Measurements from ENCODE around the gene PEAK1.
"Not testable (repeated sequence)": the region's sequence is repeated elsewhere in the genome, so short reads cannot be mapped to it uniquely, and the experiment has no call there.

Gene PEAK1

DNA sequence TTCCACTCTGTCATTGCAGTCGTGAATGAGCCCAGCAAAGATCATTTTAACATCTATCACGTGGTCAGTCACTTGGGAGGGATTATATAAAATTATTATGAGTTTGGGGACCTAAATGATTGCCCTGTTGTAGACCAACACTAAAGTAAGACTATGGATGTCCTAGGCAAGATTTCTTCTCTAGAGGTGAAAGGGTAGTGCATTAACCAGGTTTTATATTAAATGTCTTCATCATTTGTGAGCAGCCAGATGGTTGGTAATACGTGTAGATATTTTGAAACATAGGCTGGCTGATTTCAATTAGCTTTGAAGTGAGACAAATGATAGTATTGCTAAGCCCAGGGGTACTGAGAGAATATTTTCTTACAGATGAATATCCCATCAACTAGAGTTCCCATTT, 198.7 kb downstream of the PEAK1 start:
- DNase-seq: no peak

DNA sequence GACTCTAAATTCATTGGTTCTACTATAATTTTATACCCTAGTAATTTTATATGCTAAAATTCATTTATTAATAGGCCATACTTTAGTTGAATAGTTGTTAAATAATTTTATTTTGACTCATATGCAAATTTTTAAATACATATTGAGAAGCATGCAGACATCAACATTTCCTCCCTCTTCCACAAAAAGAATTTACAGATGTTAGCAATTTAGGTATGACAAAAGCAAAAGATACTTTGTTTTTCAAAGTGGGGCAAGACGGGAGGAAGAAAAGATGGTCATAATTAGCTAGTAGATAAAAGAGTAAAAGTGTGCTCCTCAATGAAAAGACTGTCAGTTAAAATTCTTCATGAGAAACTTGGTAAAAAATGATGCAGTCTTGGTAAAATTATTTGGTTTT, 200.1 kb downstream of the PEAK1 start:
- no peak for DNase-seq

DNA sequence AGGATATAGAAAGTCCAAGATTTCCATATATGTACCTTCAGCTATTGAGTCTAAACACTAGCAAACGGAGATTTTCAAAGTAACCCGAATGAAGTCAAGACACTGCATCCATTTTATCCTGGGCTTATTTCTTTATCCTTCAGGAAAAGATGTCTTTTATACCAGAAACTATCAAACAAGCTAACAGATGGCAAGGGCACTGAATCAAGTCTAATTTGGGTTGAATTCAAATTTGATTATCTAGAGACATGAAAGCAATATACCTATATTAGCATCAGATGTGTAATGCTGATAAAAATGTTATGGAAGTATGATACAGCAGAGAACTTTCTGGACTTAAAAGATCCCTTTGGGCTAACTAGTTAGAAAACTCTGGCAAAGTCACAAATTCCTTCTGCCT, 210.7 kb downstream of the PEAK1 start:
- DNase-seq: no peak

DNA sequence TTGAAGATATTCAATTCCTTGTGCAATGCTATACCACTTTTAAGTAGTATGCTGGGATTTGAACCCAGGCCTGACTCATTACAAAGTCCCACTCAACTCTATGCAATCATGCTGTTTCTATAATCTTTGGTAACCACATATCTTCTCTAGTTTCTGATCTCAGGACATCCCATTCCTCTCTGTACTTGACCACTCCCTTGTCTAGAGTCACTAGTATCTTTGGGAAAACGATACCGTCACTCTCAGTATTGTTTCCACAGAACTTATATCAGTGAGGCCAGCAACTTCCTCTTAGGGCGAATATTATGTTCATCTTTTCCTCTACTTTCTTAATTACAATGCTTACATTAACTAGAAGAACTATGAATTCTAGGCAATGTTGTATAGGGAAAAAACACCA, 211.7 kb downstream of the PEAK1 start:
- no peak for DNase-seq

DNA sequence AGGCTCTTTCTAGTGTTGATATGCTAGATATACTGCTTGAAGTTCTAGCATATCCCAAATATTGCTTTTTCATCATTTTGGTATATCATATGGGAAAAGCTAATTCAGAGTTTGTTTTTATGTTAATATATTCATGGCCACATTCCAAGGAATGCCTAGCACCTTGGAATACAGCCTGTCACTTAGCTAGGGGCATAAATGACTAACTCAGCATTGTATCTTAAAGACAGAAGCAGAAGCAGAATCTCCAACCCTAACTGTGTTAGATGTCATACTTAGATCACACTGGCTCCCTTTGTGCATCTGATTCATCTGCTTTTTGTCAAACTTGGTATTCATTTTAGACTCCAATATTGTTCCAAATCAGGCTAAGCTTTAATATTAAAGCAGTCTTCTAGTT, 218.2 kb downstream of the PEAK1 start:
- no peak for DNase-seq

DNA sequence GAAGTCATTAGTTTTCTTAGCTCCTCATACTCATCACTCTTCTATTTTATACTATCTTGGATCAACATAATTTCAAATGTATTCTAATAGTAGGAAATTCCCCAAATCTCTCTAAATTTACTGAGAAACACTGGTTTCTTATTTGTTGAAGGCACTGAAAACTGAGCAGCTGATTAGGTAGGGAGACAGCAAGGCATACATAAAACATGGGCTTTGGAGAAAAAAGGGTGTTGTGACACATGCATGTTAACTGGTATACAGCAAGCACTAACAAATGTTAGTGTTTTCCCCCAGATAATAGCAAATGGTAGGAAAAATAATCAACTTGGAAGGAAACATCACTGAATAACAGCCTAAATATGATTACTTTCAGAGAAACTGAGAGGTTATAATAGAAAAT, 223.5 kb downstream of the PEAK1 start:
- no peak for DNase-seq

DNA sequence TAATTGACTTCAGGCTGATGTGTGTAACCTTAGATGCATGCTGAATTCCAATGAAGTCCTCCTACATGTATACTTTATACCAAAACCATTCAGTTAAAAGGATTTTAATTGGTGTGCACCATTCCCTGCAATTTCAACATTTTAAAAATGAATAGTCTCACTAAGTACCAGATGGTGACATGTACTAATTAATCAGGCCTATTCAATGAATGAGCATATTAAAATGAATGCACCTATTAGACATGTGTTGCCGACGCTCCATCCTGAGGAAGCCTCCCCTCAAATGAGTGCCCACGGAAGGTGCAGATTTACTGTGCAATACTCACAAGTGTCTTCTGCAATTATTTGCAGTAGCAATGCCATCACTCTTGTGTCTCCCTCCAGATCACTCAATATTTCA, 224.3 kb downstream of the PEAK1 start:
- DNase-seq: no peak

DNA sequence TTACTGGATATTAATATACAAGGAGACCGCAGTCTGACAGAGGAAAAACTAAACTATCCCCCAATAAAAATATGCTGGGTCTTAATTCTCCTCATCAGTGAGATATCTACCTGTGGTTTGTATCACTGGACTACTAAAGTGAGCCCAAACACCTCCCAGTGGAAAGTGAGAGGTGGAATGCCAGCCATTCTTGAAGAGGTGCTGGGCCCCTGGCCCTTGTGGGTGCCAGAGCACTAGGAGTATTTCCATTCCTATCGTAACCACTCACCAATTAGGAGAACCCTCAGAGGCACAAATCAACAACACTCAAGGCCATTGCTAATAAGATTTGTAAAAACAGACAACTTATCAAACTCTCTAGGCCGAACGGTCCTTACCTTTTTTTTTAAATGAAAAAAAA, 227.5 kb downstream of the PEAK1 start:
- no peak for DNase-seq

DNA sequence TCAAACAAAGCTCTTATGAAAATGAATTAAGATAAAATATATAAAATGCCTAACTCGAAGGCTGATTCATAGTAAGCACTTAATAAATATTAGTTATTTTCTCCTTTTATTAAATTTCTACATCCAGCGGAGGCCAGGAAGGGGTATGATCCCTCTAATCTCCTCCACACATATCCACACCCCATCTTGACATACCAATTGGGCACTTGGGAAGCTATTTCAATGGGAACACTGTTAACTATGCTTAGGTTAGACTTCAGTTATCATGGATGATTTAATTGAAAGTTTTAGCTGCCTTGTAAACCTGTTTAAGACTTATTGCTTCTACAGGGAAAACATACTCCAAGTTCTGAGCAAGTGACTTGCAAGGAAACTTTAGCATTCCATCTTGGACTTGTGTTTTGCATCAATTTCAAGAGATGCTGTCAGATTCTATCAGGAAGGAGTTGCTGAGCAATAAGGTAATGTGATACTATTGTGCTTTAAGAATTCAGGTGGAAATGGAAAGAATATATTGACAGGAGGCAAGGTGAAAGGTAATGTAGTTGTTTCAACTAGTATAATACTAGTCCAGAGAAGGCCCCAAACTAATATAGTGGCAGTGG, 228.6 kb downstream of the PEAK1 start:
- DNase-seq: no peak

DNA sequence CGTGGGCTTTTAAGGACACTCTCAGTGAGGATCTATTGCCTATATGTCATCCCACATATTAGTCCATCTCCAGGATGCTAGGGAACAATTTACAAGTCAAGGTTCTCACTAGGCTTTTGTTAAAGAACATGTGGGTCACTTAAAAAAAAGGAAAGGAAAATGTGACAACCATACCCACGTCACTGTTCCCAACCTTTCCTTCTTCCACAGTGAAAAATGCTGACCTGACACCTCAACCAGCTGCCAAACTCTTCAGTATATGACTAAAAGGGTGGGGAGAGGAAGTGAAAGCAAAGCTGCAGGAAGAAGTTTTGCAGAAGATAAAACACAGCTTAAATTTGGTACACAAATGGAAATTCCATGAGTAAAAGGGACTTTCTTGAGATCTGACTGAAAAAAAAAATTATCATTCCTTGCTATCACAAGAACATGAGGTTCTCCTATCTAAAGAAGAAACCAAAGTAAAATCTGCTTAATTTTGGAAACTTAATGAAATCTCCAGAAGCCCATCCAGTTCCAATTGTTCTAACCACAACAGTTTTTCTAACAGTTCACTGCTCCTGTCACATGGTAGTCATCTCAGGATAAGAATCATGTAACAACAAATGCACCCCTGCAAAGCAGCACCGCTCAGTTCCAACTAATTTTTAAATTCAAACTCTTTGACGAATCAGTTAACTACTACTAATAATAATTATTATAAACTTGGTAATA, 232.0 kb downstream of the PEAK1 start:
- no peak for DNase-seq

DNA sequence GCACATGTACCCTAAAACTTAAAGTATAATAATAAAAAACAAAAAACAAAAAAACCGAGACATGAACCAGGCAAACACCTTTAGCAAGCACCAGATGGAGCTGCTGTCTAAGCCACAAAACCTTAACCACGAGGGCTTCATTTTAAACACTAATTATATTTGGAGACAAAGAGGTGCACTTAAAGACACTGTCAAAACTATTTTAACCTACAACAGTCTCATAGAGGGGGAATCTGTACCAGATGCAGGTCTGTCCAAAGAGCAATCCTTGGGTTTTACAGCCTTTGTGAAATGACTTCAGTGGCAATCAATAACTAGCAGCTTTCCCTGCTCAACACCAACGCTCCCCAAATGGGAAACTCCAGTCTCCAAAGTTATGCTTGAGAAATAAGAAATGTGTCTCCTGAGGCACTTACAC, 233.3 kb downstream of the PEAK1 start:
- peak in 2 of 6 experiments; percentile 19 for DNase-seq

DNA sequence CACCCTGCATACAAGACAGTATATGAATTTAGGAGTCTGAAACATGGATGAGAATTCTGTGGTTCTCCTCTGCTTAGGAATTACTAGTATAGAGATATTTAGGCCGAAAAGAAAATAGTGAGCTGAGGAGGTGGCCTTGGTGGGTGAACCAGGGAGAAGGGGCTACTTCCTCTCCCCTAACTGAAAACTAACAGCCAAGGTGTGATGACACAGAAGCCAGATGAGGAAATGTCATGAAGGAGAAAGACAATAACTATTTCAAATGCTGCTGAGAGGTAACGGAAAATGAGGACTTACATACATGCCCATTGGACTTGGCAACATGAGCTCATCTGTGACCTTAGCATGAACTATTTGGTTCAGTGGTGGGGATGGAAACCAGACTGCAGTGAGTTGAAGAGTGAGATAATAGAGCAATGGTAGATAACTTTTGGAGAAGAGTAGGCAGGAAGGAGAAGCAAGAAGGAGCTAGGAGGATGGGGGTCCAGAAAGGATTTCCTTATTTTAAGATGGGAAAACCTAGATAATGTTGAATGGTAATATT, 234.6 kb downstream of the PEAK1 start:
- DNase-seq: no peak

DNA sequence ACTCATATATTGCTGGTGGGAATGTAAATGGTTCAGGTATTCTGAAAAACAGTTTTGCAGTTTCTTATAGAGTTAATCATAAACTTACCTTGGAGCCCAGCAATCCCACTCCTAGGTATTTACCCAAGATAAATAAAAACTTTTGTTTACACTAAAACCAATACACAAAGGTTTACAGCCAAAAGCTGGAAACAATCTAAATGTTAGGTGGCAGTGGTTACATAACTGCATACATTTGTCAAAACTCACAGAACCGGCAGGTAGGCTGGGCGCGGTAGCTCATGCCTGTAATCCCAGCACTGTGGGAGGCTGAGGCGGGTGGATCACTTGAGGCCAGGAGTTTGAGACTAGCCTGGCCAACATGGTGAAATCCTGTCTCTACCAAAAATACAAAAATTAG, 235.6 kb downstream of the PEAK1 start:
- DNase-seq: not testable (repeated sequence)

DNA sequence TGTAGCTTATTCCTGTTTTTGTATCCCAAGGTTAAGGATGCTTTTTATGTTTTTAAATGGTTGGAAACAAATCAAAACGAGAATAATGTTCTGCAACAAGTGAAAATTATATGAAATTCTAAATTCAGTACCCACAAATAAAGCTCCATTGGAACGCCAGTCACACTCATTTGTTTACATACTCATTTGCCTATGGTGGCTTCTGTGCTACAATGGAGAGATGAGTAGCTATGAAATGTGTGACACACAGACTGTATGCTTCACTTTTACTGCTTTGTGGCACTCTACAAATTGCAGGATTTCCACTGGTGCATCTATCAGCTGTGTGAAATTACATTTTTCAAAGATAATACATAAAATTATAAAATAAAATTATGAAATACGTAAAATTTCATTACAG, 236.8 kb downstream of the PEAK1 start:
- no peak for DNase-seq

DNA sequence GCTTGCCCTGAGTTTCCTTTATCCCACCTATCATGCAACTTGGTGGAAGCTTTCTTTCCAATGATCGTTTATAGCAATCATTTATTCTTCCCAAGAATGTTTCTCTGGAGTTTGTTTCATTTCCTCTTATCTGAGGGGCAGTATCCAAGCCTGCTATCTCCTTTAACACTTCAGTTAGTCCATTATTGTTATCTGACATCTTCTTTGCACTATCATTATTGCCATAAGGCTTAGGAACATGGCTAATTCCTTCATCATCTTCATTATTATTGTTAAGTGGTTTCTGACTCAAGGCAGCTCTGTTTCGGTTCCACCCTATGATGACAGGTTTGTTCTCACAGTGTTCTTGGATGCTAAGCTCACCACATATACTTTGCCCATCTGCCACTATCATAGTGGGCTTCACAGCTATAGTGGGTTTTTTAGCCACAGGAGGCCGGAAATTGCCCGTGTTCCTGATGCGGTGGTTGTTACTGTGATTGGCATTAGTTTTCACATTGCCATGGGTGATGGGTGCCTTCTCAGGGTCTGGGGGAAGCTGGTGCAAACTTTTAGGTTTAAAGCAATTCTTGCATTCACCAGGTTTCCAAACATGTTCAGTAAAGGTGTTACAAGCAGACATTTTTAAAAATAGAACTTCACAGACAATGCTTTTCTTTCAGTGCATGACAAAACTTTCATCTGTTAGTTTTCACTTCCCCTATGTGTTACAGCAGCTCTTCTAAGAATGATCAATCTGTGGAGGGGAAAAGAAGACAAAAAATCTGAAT, 238.4 kb downstream of the PEAK1 start:
- no peak for DNase-seq

DNA sequence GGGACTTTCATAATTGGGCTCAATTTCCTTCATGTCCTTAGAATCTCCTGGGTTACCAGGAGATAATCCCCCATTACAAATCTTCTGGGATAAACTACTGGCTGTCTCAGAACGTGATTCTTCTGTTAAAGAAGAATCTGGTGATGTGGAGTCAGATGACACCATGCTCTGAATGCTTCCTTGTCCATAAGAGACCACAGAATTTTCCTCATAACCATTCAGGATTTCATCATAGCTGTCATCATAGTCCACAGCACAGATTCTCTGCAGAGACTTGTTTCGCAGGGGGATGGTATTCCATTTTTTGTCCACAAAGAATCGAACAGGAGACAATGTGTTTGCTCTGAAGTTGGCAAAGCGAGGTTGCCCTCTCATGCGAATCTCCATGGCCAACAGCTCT, 239.1 kb downstream of the PEAK1 start:
- DNase-seq: no peak

DNA sequence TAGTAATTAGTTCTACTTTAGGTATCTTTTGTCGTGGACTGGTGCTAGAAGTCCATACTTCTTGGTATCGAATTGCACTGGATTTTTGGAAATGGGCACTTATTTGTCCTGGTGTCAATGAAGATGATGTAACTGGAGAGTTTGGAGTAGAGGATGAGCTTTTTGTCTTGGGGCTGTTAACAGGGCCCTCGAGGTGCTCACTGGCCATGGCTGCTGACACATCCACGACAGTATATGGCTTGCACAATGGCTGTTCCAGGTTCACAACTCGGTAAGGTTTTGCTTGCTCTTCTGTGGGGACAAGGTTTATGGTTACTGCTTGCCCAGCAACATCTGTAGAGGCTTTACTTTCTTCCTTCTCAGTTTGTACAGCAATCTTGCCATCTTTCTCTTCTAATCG, 239.6 kb downstream of the PEAK1 start:
- DNase-seq: no peak

DNA sequence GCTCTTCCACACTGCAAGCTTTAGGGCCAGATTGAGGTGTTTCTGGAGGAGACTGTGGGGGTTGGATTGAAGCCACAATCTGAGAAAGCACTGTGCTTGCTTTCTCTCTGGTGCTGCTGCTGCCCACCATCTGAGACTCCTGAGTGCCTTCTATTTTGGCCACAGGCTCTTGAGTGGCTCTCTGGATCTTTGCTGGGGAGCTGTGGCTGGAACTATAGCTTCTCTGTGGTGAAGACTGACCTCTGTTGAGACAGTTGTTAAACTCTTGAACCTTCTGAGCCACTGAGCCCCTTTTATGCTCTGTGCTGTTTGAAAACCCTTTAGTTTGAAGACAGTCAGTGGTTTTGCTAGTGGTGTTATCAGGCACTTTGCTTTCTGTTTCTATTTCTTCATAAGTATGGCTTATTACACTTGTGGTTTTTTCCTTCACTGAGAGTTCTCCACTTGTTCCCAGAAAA, 240.3 kb downstream of the PEAK1 start:
- DNase-seq: peak in 1 of 6 experiments; percentile 14

DNA sequence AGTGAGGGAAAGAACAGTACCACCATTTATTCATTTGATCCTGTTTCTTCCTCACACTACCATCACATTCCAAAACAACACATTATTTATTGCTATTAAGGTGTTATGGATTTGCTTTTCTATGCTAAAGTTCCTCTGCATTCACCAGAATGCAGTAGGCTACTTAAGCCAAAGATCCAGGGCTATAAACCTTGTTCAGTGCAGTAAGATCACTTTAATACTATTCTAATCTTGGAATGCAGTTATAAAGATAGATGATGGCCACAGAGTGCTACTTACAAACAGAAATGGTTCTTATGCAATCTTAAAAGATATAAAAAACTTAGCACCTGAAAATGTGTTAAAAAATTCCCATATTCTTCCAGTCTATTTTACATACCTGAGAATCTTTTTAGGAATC, 241.5 kb downstream of the PEAK1 start:
- no peak for DNase-seq

DNA sequence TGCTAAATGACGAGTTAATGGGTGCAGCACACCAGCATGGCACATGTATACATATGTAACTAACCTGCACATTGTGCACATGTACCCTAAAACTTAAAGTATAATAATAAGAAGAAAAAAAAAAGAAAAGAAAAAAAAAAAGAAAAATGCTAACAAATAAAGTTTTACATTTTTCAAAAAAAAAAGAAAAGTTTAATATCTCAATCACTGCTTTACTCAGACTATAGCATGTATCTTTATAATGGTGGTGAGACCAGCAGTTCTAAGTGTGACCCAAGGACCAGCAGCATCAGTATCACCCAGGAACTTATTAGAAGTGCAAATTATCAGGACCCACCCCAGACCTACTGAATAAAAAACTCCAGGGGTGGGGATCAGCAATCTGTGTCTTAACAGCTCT, 243.8 kb downstream of the PEAK1 start:
- DNase-seq: not testable (repeated sequence)

DNA sequence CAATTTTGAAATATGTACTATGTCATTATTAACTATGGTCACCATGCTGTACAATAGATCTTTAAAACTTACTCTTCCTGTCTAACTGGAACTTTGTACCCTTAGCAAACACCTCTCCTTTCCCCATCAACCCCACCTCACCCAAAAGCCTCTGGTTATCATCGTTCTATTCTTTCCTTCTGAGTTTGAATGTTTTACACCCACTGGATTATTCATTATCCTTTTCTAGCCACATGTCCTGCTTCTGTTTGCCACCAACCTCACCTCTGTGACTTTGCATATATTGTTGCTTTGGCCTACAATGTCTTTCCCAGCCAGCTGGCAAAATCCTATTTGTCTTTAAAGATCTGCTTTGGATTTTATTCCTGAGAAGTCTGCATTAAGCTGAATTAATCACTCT, 246.4 kb downstream of the PEAK1 start:
- DNase-seq: no peak

DNA sequence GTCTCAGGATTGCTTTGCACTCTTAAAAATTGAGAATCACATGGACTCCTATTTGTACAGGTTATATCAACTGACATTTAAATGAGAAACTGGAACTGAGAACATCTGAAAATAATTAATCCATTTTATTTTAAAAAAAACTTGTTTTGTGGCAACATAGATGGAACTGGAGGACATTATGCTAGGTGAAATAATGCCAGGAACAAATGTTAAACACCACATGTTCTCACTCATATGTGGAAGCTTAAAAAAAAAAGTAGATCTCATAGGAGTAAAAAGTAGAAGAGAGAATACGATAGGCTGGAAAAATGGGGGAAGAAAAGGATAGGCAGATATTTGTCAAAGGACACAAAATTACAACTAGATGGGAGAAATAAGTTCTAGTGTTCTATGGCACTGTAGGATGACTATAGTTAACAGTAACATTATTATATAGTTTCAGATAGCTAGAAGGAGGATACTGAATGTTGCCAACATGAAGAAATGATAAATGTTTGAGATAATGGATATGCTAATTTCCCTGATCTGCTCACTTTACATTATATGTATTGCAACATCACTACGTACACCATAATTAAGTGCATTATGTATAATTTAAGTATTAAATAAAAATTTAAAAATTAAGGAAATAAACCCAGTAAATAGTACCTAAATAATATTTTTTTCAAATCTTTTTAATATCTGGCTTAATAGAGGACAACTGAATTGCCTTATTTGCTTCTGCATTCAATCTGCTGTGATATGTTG, 248.5 kb downstream of the PEAK1 start:
- no peak for DNase-seq

DNA sequence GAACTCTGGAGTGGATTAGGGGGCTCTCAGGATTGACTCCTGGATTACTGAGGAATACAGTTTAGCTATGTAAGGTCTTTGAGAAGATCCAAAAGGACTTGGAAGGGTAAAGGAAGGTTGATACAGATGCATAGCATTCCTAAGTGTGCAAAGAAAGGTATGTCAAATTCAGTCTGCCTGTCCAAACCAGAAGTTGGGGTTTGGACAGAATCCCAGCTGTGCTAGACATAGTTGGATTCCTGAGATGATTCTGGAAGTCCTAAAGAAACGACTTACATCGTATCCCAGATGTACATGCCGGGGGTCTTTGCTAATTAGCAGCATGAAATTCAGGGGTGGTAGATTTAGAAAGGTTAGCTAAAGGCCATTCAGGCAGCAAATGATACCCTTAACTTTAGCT, 251.3 kb downstream of the PEAK1 start:
- DNase-seq: no peak

All from stimulated activated naive CD4-positive, alpha-beta T cell (primary cell).